HG02610 (cell line): Measurements from ENCODE around the gene ABHD8.
A peak's percentile ranks its signal among the peaks of the same experiment; 100 is the strongest.

Experiments used
- ATAC-seq: cut with Tn5 transposase; IDR thresholded peaks from one replicate; pipeline ENCODE4 v1.9.1; 2021; ENCODE audit warnings: mild to moderate bottlenecking, moderate library complexity; ENCODE audit not compliant: unreplicated experiment

Gene ABHD8

GRCh38 chr19:17303167-17303939 lies at the start of gene ABHD8:
ABHD8 (minus strand) TSS chr19:17303425; CDS start chr19:17301616, 1,809 bp downstream.
- peak; percentile 59 for ATAC-seq

GRCh38 chr19:17352608-17353280 lies 49.5 kb upstream of the ABHD8 start:
- no peak for ATAC-seq

- ATAC-seq = no peak
Measured at GRCh38 chr19:17351815-17352435, 48.7 kb upstream of the ABHD8 start.

- ATAC-seq = no peak
Measured at GRCh38 chr19:17348700-17349099, 45.5 kb upstream of the ABHD8 start.

- ATAC-seq = no peak
Measured at GRCh38 chr19:17347877-17348276, 44.7 kb upstream of the ABHD8 start.

- no peak for ATAC-seq
Measured at GRCh38 chr19:17347361-17347760, 44.1 kb upstream of the ABHD8 start.

GRCh38 chr19:17346109-17346671 lies 43.0 kb upstream of the ABHD8 start:
- ATAC-seq = peak; percentile 44

GRCh38 chr19:17341845-17342244 lies 38.6 kb upstream of the ABHD8 start:
- ATAC-seq = no peak

GRCh38 chr19:17341386-17341785 lies 38.2 kb upstream of the ABHD8 start:
- no peak for ATAC-seq

GRCh38 chr19:17340871-17341357 lies 37.7 kb upstream of the ABHD8 start:
- no peak for ATAC-seq

- no peak for ATAC-seq
Measured at GRCh38 chr19:17340302-17340870, 37.2 kb upstream of the ABHD8 start.

GRCh38 chr19:17339088-17339741 lies 36.0 kb upstream of the ABHD8 start:
- no peak for ATAC-seq

- no peak for ATAC-seq
Measured at GRCh38 chr19:17338433-17339078, 35.3 kb upstream of the ABHD8 start.

- no peak for ATAC-seq
Measured at GRCh38 chr19:17337675-17338432, 34.6 kb upstream of the ABHD8 start.

- ATAC-seq = peak; percentile 60
Measured at GRCh38 chr19:17336872-17337674, 33.8 kb upstream of the ABHD8 start, which contains the start of gene GTPBP3. GTPBP3 (plus strand) TSS chr19:17337553; CDS start chr19:17337612, 59 bp downstream.

- ATAC-seq = no peak
Measured at GRCh38 chr19:17335575-17335974, 32.4 kb upstream of the ABHD8 start.

- ATAC-seq = peak; percentile 46
Measured at GRCh38 chr19:17334414-17335409, 31.5 kb upstream of the ABHD8 start, which contains the start of gene ANO8. ANO8 (minus strand) TSS chr19:17334855; CDS start chr19:17334670, 185 bp downstream.
